ENCODE measurements around the gene ODF2. TPM values are rescaled to one million over a fixed set of nuclear protein-coding genes. Genes with fewer than 3 reads are reported as not detected.

Gene ODF2
- total RNA-seq, 5 donors from 2014 or later (not counting 1 experiment from before 2014, with no cell fraction given), result 26.0 to 35.7 (median 33.1) TPM

- Mint-ChIP-seq H3K4me3 (no peak overlapping the region), H3K9me3 (no peaks in the 10 kb centered on the region), H3K4me1 (peaks cover 15 to 23% (median 23%) of the 10 kb centered on the region in 3 donors), H3K27me3 (no peaks in the 10 kb centered on the region), H3K27ac (no peak overlapping the region), H3K36me3 (peaks cover 9% of the 10 kb centered on the region)
- CTCF ChIA-PET, result no interaction called here
- H3K4me3 ChIP-seq (ENCODE audit: control insufficient read depth in 1 of 2, extremely low read depth in 1 of 2, low read length in 1 of 2), result no peak overlapping the region
- DNase-seq, result no peak
- peaks cover 7 to 13% of the 10 kb centered on the region in 2 donors for H3K36me3 ChIP-seq (ENCODE audit: control insufficient read depth in 2 of 2, extremely low read depth in 1 of 2, insufficient read depth in 1 of 2, low read length in 1 of 2)
- no peaks in the 10 kb centered on the region for H3K9me3 ChIP-seq
- WGBS (ENCODE audit: insufficient coverage), result 70% methylated on average over 2 of the region's 3 CpGs
- H3K27ac ChIP-seq (ENCODE audit: low read length), result no peak overlapping the region
- POLR2A ChIA-PET, result no interaction called here
- peaks cover 8 to 14% of the 10 kb centered on the region in 2 experiments for H3K4me1 ChIP-seq (ENCODE audit: control insufficient read depth in 1 of 2, extremely low read depth in 1 of 2, insufficient read depth in 2 of 2, low read length in 2 of 2)
- H3K27me3 ChIP-seq (replicated peaks in 1 of 2; ENCODE audit: control insufficient read depth in 2 of 2, extremely low read depth in 1 of 2, insufficient read depth in 2 of 2, low read length in 1 of 2), result no peaks in the 10 kb centered on the region
- ATAC-seq (replicated peaks in 1 of 4), result no peak
These were observed 90.7 kb downstream of the ODF2 start for GRCh38 chr9:128546504-128546903.

- ChIA-PET CTCF (no interaction called here), POLR2A (no interaction called here)
- H3K36me3 Mint-ChIP-seq, result no peaks in the 10 kb centered on the region
- Histone ChIP-seq H3K4me1 (ENCODE audit: control insufficient read depth in 1 of 2, extremely low read depth in 1 of 2, insufficient read depth in 2 of 2, low read length in 2 of 2) (peaks cover 17 to 26% of the 10 kb centered on the region in 2 experiments), H3K36me3 (ENCODE audit: control insufficient read depth in 2 of 2, extremely low read depth in 1 of 2, insufficient read depth in 1 of 2, low read length in 1 of 2) (no peaks in the 10 kb centered on the region), H3K27ac (ENCODE audit: low read length) (no peak overlapping the region), H3K9me3 (no peaks in the 10 kb centered on the region), H3K27me3 (replicated peaks in 1 of 2; ENCODE audit: control insufficient read depth in 2 of 2, extremely low read depth in 1 of 2, insufficient read depth in 2 of 2, low read length in 1 of 2) (no peaks in the 10 kb centered on the region), H3K4me3 (ENCODE audit: control insufficient read depth in 1 of 2, extremely low read depth in 1 of 2, low read length in 1 of 2) (no peak overlapping the region)
- H3K27me3 Mint-ChIP-seq, result no peaks in the 10 kb centered on the region
- H3K27ac Mint-ChIP-seq, result no peak overlapping the region
- DNase-seq (no peak), ATAC-seq (replicated peaks in 1 of 4) (no peak)
- peaks cover 21 to 29% (median 28%) of the 10 kb centered on the region in 3 donors for H3K4me1 Mint-ChIP-seq
- no peaks in the 10 kb centered on the region for H3K9me3 Mint-ChIP-seq
- no peak overlapping the region for H3K4me3 Mint-ChIP-seq
- 89% methylated on average over 2 of the region's 7 CpGs for WGBS (ENCODE audit: insufficient coverage)
These were observed 93.1 kb downstream of the ODF2 start for GRCh38 chr9:128548876-128549275.

- no peaks in the 10 kb centered on the region for H3K27me3 Mint-ChIP-seq
- no peak for ATAC-seq (replicated peaks in 1 of 4)
- peak overlapping the region; percentile 97 for H3K27ac ChIP-seq (ENCODE audit: low read length)
- H3K27me3 ChIP-seq (replicated peaks in 1 of 2; ENCODE audit: control insufficient read depth in 2 of 2, extremely low read depth in 1 of 2, insufficient read depth in 2 of 2, low read length in 1 of 2), result no peaks in the 10 kb centered on the region
- no CpG with 5 or more reads among the region's 2 CpGs for WGBS (ENCODE audit: insufficient coverage)
- no peaks in the 10 kb centered on the region for H3K9me3 ChIP-seq
- peak in 6 of 35 experiments; percentile 10 to 32 (median 11) for DNase-seq
- ChIA-PET CTCF (interaction anchor here in 1 of 2 donors (0.5 to 1.2 kb wide), 2 partner anchors 49 to 95 kb away, joined by 3 to 4 read pairs; partner anchors contain the start of gene ODF2), POLR2A (interaction anchor here (0.6 to 1.1 kb wide), 3 partner anchors 13 to 1228 kb away, joined by 3 to 8 read pairs (median 3); no protein-coding TSS in a partner anchor)
- peak overlapping the region; percentile 91 to 94 for H3K27ac Mint-ChIP-seq
- H3K4me1 ChIP-seq (ENCODE audit: control insufficient read depth in 1 of 2, extremely low read depth in 1 of 2, insufficient read depth in 2 of 2, low read length in 2 of 2), result peaks cover 30 to 37% of the 10 kb centered on the region in 2 experiments
- H3K4me1 Mint-ChIP-seq, result peaks cover 21 to 29% (median 28%) of the 10 kb centered on the region in 3 donors
- H3K4me3 ChIP-seq (ENCODE audit: control insufficient read depth in 1 of 2, extremely low read depth in 1 of 2, low read length in 1 of 2), result no peak overlapping the region
- H3K36me3 ChIP-seq (ENCODE audit: control insufficient read depth in 2 of 2, extremely low read depth in 1 of 2, insufficient read depth in 1 of 2, low read length in 1 of 2), result no peaks in the 10 kb centered on the region
- H3K9me3 Mint-ChIP-seq, result no peaks in the 10 kb centered on the region
- peak overlapping the region in 2 of 3 donors; percentile 4 to 49 for H3K4me3 Mint-ChIP-seq
- no peaks in the 10 kb centered on the region for H3K36me3 Mint-ChIP-seq
These were observed 94.4 kb downstream of the ODF2 start for GRCh38 chr9:128550226-128550625.

Other genes starting within 250 kb of the ODF2 start
- gene GOLGA2, start 180.0 kb upstream of the ODF2 start, total RNA-seq, result 10 to 100 TPM; 49.6 to 71.3 (median 60.5) TPM
- 10 to 100 TPM in 2 of 5 donors, 1 to 10 TPM in 3; 7.5 to 15.3 (median 9.7) TPM for gene SWI5, start 179.7 kb upstream of the ODF2 start, total RNA-seq
- 10 to 100 TPM; 12.4 to 22.9 (median 21.9) TPM for gene TRUB2, start 133.6 kb upstream of the ODF2 start, total RNA-seq
- 10 to 100 TPM; 32.2 to 60.0 (median 54.5) TPM for gene COQ4, start 133.2 kb upstream of the ODF2 start, total RNA-seq
- 10 to 100 TPM in 3 of 5 donors, 1 to 10 TPM in 2; 7.3 to 18.4 (median 17.5) TPM for gene SLC27A4, start 115.5 kb upstream of the ODF2 start, total RNA-seq
- gene URM1, start 84.6 kb upstream of the ODF2 start, total RNA-seq, result 10 to 100 TPM; 38.7 to 55.8 (median 52.5) TPM
- gene CERCAM, start 35.1 kb upstream of the ODF2 start, total RNA-seq, result 1 to 10 TPM in 4 of 5 donors, under 1 TPM in 1; 0.30 to 1.9 (median 1.3) TPM
- gene GLE1, start 48.7 kb downstream of the ODF2 start, total RNA-seq, result 10 to 100 TPM; 15.5 to 30.5 (median 29.1) TPM
- 100 to 1,000 TPM; 446 to 594 (median 461) TPM for gene SPTAN1, start 96.6 kb downstream of the ODF2 start, total RNA-seq
- 10 to 100 TPM in 2 of 5 donors, 1 to 10 TPM in 3; 4.1 to 10.5 (median 8.0) TPM for gene DYNC2I2, start 200.8 kb downstream of the ODF2 start, total RNA-seq
- gene SET, start 233.2 kb downstream of the ODF2 start, total RNA-seq, result 100 to 1,000 TPM; 239 to 279 (median 252) TPM
- 1 to 10 TPM; 2.1 to 4.3 (median 3.7) TPM for gene PKN3, start 246.5 kb downstream of the ODF2 start, total RNA-seq